Esophagus squamous epithelium (tissue), 5 donors: Measurements from ENCODE around the gene CBFA2T2. TPM values are rescaled to one million over a fixed set of nuclear protein-coding genes. Genes with fewer than 3 reads are reported as not detected.
"Not testable (repeated sequence)": the region's sequence is repeated elsewhere in the genome, so short reads cannot be mapped to it uniquely, and the experiment has no call there.

Source experiments
- DNase-seq: peaks from one replicate; lab custom pipeline; 2025; lab: John Stamatoyannopoulos, UW
- H3K27ac ChIP-seq, 4 donors: fragments of 200-600 bp; sonication (generic); one replicate each; pipeline ENCODE4 v1.5.1; 2016 to 2019; ENCODE audit warnings: mild to moderate bottlenecking in 1 of 4
- H3K27me3 ChIP-seq, 4 donors: fragments of 200-600 bp; sonication (generic); 1 replicate in 3 of 4; 2 replicates in 1 of 4; pipeline versions ENCODE4 v1.5.1 to v1.6.0; 2017 to 2021; ENCODE audit warnings: antibody characterized with exemption in 1 of 4
- H3K36me3 ChIP-seq, 3 donors: fragments of 200-600 bp; sonication (generic); one replicate each; pipeline ENCODE4 v1.5.1; 2016 to 2019
- H3K4me1 ChIP-seq, 3 donors: fragments of 200-600 bp; sonication (generic); one replicate each; pipeline ENCODE4 v1.5.1; 2017 to 2019
- H3K4me3 ChIP-seq, 4 donors: fragments of 200-600 bp; sonication (generic); 1 replicate in 3 of 4; 2 replicates in 1 of 4; pipeline ENCODE4 v1.5.1; 2016 to 2019; ENCODE audit warnings: mild to moderate bottlenecking in 2 of 4, moderate library complexity in 1 of 4
- H3K9me3 ChIP-seq, 3 donors: fragments of 200-600 bp; sonication (generic); one replicate each; pipeline ENCODE4 v1.5.1; 2016 to 2019
- CTCF ChIP-seq, 6 experiments: fragments of 450-650 bp in 4 of 6; fragments of 200-600 bp in 2 of 6; sonication (generic) in 2 of 6; IDR thresholded peaks; one replicate each; pipeline ENCODE4 v1.5.1; 2016 to 2019; ENCODE audit warnings: antibody characterized with exemption in 6 of 6, mild to moderate bottlenecking in 4 of 6, moderate library complexity in 4 of 6
- POLR2A ChIP-seq, 4 donors: fragments of 450-650 bp; IDR thresholded peaks; one replicate each; pipeline ENCODE4 v1.6.1; 2017; ENCODE audit warnings: antibody characterized with exemption in 4 of 4, mild to moderate bottlenecking in 4 of 4, moderate library complexity in 3 of 4
- WGBS, 2 donors: methylation state at CpG; one replicate each; pipeline ENCODE4 v1.1.5; 2018; 5-methylcytosine and 5-hydroxymethylcytosine counted together
- intact Hi-C: fragments of 100-400 bp; cut with DNase I; formaldehyde crosslinking; loops from one replicate; pipeline ENCODE4 v1.15.0; 2022
- total RNA-seq, 4 donors: library from RNA; depleted of rRNA; stranded (reverse); fragments of >200 nt; gene quantifications; one replicate each; pipeline ENCODE4 v1.1.0, GENCODE V29; 2016
- donor health status: DM: yes; HTN: yes; CAD: no.

CBFA2T2 gene
- total RNA-seq, 4 donors from 2014 or later = 10.5 to 15.6 (median 10.8) TPM

GRCh38 chr20:33524261-33524660 is 34.4 kb downstream of the CBFA2T2 start:
- H3K4me1 ChIP-seq = peaks cover 0 to 5% (median 0%) of the 10 kb centered on the region in 3 donors
- H3K9me3 ChIP-seq = no peaks in the 10 kb centered on the region
- TF ChIP-seq CTCF (IDR thresholded peaks at IDR 0.05) (no peak), POLR2A (IDR thresholded peaks at IDR 0.05) (no peak)
- 38% methylated on average over 3 of the region's 3 CpGs for WGBS, 2 donors
- peaks cover 0 to 7% (median 0%) of the 10 kb centered on the region in 3 donors for H3K36me3 ChIP-seq
- intact Hi-C loops = no loop called here
- H3K27ac ChIP-seq = no peak overlapping the region
- no peaks in the 10 kb centered on the region for H3K27me3 ChIP-seq
- no peak for DNase-seq
- no peak overlapping the region for H3K4me3 ChIP-seq

GRCh38 chr20:33526769-33527168 is 36.9 kb downstream of the CBFA2T2 start:
- Histone ChIP-seq H3K27ac (no peak overlapping the region), H3K4me3 (no peak overlapping the region), H3K4me1 (peaks cover 0 to 21% (median 11%) of the 10 kb centered on the region in 3 donors), H3K27me3 (no peaks in the 10 kb centered on the region), H3K9me3 (no peaks in the 10 kb centered on the region), H3K36me3 (peaks cover 0 to 7% (median 0%) of the 10 kb centered on the region in 3 donors)
- TF ChIP-seq CTCF (IDR thresholded peaks at IDR 0.05) = no peak
- TF ChIP-seq POLR2A (IDR thresholded peaks at IDR 0.05) = no peak
- DNase-seq = no peak
- 68 to 74% methylated on average over 2 of the region's 2 CpGs for WGBS, 2 donors
- intact Hi-C loops = no loop called here

GRCh38 chr20:33531047-33531877 is 41.4 kb downstream of the CBFA2T2 start:
- 65 to 66% methylated on average over 6 of the region's 6 CpGs for WGBS, 2 donors

GRCh38 chr20:33531885-33532284 is 42.0 kb downstream of the CBFA2T2 start:
- Histone ChIP-seq H3K4me3 (no peak overlapping the region), H3K36me3 (peaks cover 0 to 4% (median 0%) of the 10 kb centered on the region in 3 donors), H3K27ac (no peak overlapping the region), H3K4me1 (peaks cover 0 to 31% (median 17%) of the 10 kb centered on the region in 3 donors), H3K9me3 (no peaks in the 10 kb centered on the region), H3K27me3 (no peaks in the 10 kb centered on the region)
- intact Hi-C loops = no loop called here
- no peak for DNase-seq
- TF ChIP-seq CTCF (IDR thresholded peaks at IDR 0.05) (no peak), POLR2A (IDR thresholded peaks at IDR 0.05) (no peak)
- WGBS, 2 donors = 43 to 81% methylated on average over 1 of the region's 1 CpG

More at GRCh38 chr20:33531047-33531877, 41.4 kb downstream of the CBFA2T2 start:
- H3K27ac ChIP-seq = no peak overlapping the region
- TF ChIP-seq POLR2A (IDR thresholded peaks at IDR 0.05) (no peak), CTCF (IDR thresholded peaks at IDR 0.05) (no peak)
- no peaks in the 10 kb centered on the region for H3K27me3 ChIP-seq
- intact Hi-C loops = no loop called here
- H3K36me3 ChIP-seq = no peaks in the 10 kb centered on the region
- no peak for DNase-seq
- H3K9me3 ChIP-seq = no peaks in the 10 kb centered on the region
- peaks cover 0 to 31% (median 17%) of the 10 kb centered on the region in 3 donors for H3K4me1 ChIP-seq
- no peak overlapping the region for H3K4me3 ChIP-seq

GRCh38 chr20:33532753-33533459 is 43.0 kb downstream of the CBFA2T2 start:
- 34 to 55% methylated on average over 2 of the region's 2 CpGs for WGBS, 2 donors
- Histone ChIP-seq H3K4me1 (peaks cover 0 to 31% (median 17%) of the 10 kb centered on the region in 3 donors), H3K27me3 (no peaks in the 10 kb centered on the region), H3K27ac (no peak overlapping the region), H3K9me3 (no peaks in the 10 kb centered on the region), H3K36me3 (peaks cover 0 to 11% (median 0%) of the 10 kb centered on the region in 3 donors), H3K4me3 (no peak overlapping the region)
- intact Hi-C loops = no loop called here
- TF ChIP-seq POLR2A (IDR thresholded peaks at IDR 0.05) = no peak
- no peak for TF ChIP-seq CTCF (IDR thresholded peaks at IDR 0.05)
- DNase-seq = no peak

GRCh38 chr20:33535717-33536116 is 45.8 kb downstream of the CBFA2T2 start:
- Histone ChIP-seq H3K4me1 (peaks cover 0 to 29% (median 17%) of the 10 kb centered on the region in 3 donors), H3K36me3 (peaks cover 0 to 11% (median 0%) of the 10 kb centered on the region in 3 donors)
- DNase-seq, H3K4me3 ChIP-seq, H3K27ac ChIP-seq, H3K27me3 ChIP-seq, H3K9me3 ChIP-seq, intact Hi-C loops: not testable (repeated sequence)
- WGBS, 2 donors = 100% methylated on average over 1 of the region's 8 CpGs; no CpG with 5 or more reads in 1 of the 2 donors
